ENCODE results near the gene APOD. TPM values are rescaled to one million over a fixed set of nuclear protein-coding genes. Genes with fewer than 3 reads are reported as not detected.
"Not testable (repeated sequence)": the region's sequence is repeated elsewhere in the genome, so short reads cannot be mapped to it uniquely, and the experiment has no call there.

The APOD gene
- total RNA-seq, 4 donors from 2014 or later = 177 to 341 (median 313) TPM

DNA sequence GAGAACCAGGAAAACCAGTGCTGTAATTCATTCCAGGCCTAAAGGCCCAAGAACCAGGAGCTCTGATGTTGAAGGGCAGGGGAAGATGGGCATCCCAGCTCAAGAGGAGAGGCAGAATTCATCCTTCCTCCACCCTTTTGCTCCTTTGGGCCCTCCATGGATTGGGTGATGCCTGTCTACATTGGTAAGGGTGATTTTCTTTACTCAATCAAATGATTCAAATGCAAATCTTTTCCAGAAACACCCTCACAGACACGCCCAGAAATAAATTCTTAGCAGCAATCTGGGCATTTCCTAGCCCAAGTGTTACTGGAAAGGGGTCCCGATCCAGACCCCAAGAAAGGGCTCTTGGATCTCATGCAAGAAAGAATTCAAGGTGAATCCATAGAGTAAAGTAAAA, 17.6 kb upstream of the APOD start:
- Histone ChIP-seq H3K27ac (no peak overlapping the region), H3K4me1 (peaks cover under 1% of the 10 kb centered on the region), H3K4me3 (no peak overlapping the region), H3K9me3 (no peaks in the 10 kb centered on the region), H3K36me3 (no peaks in the 10 kb centered on the region), H3K27me3 (no peaks in the 10 kb centered on the region)
- 95% methylated on average over 2 of the region's 2 CpGs for WGBS
- TF ChIP-seq EP300 (IDR thresholded peaks at IDR 0.05) (no peak), POLR2A (IDR thresholded peaks at IDR 0.05) (no peak), POLR2AphosphoS5 (IDR thresholded peaks at IDR 0.05) (no peak)
- TF ChIP-seq, protein P1, sequence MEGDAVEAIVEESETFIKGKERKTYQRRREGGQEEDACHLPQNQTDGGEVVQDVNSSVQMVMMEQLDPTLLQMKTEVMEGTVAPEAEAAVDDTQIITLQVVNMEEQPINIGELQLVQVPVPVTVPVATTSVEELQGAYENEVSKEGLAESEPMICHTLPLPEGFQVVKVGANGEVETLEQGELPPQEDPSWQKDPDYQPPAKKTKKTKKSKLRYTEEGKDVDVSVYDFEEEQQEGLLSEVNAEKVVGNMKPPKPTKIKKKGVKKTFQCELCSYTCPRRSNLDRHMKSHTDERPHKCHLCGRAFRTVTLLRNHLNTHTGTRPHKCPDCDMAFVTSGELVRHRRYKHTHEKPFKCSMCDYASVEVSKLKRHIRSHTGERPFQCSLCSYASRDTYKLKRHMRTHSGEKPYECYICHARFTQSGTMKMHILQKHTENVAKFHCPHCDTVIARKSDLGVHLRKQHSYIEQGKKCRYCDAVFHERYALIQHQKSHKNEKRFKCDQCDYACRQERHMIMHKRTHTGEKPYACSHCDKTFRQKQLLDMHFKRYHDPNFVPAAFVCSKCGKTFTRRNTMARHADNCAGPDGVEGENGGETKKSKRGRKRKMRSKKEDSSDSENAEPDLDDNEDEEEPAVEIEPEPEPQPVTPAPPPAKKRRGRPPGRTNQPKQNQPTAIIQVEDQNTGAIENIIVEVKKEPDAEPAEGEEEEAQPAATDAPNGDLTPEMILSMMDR (IDR thresholded peaks at IDR 0.05) = no peak
- no peak for DNase-seq (ENCODE audit: low spot score in 2 of 2)

- H3K9me3 ChIP-seq, H3K36me3 ChIP-seq, H3K4me1 ChIP-seq, H3K4me3 ChIP-seq, H3K27ac ChIP-seq, H3K27me3 ChIP-seq: not testable (repeated sequence)
- DNase-seq (ENCODE audit: low spot score in 2 of 2) = peak in 1 of 2 donors; percentile 20
- 83% methylated on average over 13 of the region's 23 CpGs for WGBS
These were observed 16.2 kb upstream of the APOD start for GRCh38 chr3:195599926-195600325.

GRCh38 chr3:195599516-195599915, 15.8 kb upstream of the APOD start:
- H3K4me3 ChIP-seq; DNase-seq (ENCODE audit: low spot score in 2 of 2); H3K36me3 ChIP-seq; H3K27ac ChIP-seq; H3K9me3 ChIP-seq; H3K4me1 ChIP-seq; H3K27me3 ChIP-seq: not testable (repeated sequence)
- WGBS = 89% methylated on average over 3 of the region's 24 CpGs

DNA sequence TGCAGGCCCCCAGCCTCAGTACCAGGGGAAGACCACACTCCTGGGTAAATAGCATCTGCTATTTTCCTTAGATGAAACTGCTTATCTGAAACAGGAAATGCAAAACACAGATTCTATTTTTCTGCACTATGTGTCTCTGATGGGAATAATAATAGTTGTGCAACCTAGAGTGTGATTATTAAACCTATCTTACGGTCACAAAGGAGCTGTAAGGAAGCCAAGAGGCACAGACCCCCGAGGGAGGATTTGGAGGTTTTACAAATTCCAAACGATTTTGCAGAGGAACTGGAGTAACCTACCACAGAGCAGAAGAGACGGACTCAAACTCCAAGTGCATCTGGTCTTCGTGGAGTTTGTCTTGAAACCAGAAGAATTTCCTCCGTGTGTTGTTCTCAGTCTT, 14.1 kb upstream of the APOD start:
- WGBS = 69% methylated on average over 6 of the region's 6 CpGs
- H3K4me3 ChIP-seq = no peak overlapping the region
- no peak for DNase-seq (ENCODE audit: low spot score in 2 of 2)
- TF ChIP-seq, protein P1 (IDR thresholded peaks at IDR 0.05) = no peak
- no peak for TF ChIP-seq POLR2A (IDR thresholded peaks at IDR 0.05)
- TF ChIP-seq POLR2AphosphoS5 (IDR thresholded peaks at IDR 0.05) = no peak
- no peak for TF ChIP-seq EP300 (IDR thresholded peaks at IDR 0.05)
- no peaks in the 10 kb centered on the region for H3K9me3 ChIP-seq
- H3K4me1 ChIP-seq = peaks cover 2% of the 10 kb centered on the region
- H3K27me3 ChIP-seq = no peaks in the 10 kb centered on the region
- H3K27ac ChIP-seq = no peak overlapping the region
- no peaks in the 10 kb centered on the region for H3K36me3 ChIP-seq

DNA sequence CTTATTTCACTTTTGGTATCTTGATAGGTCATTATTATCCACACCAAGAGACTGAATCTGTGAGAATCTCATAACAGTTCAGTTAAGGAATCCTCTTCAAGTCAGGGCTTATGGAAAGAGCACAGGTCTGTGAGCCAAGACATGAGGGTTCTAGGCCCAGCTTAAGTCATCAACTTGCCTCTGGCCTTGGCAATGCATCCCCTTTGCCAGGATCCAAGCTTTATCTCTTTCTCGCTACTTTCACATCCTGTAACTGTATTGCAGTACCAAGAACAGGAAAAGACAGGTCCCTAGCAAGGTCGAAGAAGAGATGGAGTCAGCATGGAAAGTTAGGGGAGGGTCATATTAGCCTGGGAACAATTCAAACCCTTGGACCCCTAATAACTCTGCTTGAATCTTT, 13.5 kb upstream of the APOD start:
- 46% methylated on average over 2 of the region's 2 CpGs for WGBS
- DNase-seq (ENCODE audit: low spot score in 2 of 2) = no peak

GRCh38 chr3:195596765-195597171, 13.0 kb upstream of the APOD start:
- TF ChIP-seq, protein P1 (IDR thresholded peaks at IDR 0.05) = no peak
- TF ChIP-seq EP300 (IDR thresholded peaks at IDR 0.05) (no peak), POLR2AphosphoS5 (IDR thresholded peaks at IDR 0.05) (no peak), POLR2A (IDR thresholded peaks at IDR 0.05) (no peak)
- 77% methylated on average over 2 of the region's 3 CpGs for WGBS
- Histone ChIP-seq H3K4me1 (peaks cover 9% of the 10 kb centered on the region), H3K36me3 (no peaks in the 10 kb centered on the region), H3K27me3 (no peaks in the 10 kb centered on the region), H3K9me3 (no peaks in the 10 kb centered on the region), H3K4me3 (no peak overlapping the region), H3K27ac (no peak overlapping the region)
- DNase-seq (ENCODE audit: low spot score in 2 of 2) = no peak

More for the DNA sequence above, 13.5 kb upstream of the APOD start:
- H3K4me3 ChIP-seq = no peak overlapping the region
- peaks cover 6% of the 10 kb centered on the region for H3K4me1 ChIP-seq
- TF ChIP-seq POLR2A (IDR thresholded peaks at IDR 0.05) (no peak), EP300 (IDR thresholded peaks at IDR 0.05) (no peak), POLR2AphosphoS5 (IDR thresholded peaks at IDR 0.05) (no peak)
- TF ChIP-seq, protein P1 (IDR thresholded peaks at IDR 0.05) = no peak
- H3K27ac ChIP-seq = peak overlapping the region; percentile 19
- H3K36me3 ChIP-seq = no peaks in the 10 kb centered on the region
- no peaks in the 10 kb centered on the region for H3K27me3 ChIP-seq
- H3K9me3 ChIP-seq = no peaks in the 10 kb centered on the region

All from suprapubic skin (tissue), 4 donors.